HG02840 (cell line): ENCODE results near the gene H2BW1.
"Not testable (repeated sequence)": the region's sequence is repeated elsewhere in the genome, so short reads cannot be mapped to it uniquely, and the experiment has no call there.

Experiments
- ATAC-seq: cut with Tn5 transposase; IDR thresholded peaks from one replicate; pipeline ENCODE4 v1.9.1; 2021; ENCODE audit warnings: mild to moderate bottlenecking, moderate library complexity, moderate number of reproducible peaks; ENCODE audit not compliant: unreplicated experiment, low FRiP score

Gene H2BW1, protein sequence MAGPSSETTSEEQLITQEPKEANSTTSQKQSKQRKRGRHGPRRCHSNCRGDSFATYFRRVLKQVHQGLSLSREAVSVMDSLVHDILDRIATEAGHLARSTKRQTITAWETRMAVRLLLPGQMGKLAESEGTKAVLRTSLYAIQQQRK

DNA sequence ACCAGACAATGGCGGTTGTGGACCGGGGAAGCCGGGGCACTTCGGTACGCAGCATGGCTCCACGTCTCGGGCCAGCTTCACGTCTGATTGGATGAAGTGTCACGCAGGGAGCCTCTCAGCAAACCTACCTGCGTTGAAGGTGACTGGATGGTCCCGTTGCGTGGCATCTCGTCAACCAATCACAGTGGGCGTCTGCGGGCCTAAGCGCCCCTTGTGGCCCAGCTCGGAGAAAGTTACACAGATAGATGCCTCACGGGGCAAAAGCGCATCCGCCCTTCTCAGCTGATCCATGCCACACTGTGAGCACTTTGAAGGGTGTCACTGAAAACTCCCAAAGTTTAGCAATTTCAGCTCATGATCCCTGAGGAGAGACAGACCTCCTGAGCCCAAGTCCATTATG is at the start of gene H2BW1:
TSS of gene H2BW1 (minus strand) at position 103 of the 400 bp plus-strand sequence. CDS start 132 bp downstream, outside the sequence.
- no peak for ATAC-seq

DNA sequence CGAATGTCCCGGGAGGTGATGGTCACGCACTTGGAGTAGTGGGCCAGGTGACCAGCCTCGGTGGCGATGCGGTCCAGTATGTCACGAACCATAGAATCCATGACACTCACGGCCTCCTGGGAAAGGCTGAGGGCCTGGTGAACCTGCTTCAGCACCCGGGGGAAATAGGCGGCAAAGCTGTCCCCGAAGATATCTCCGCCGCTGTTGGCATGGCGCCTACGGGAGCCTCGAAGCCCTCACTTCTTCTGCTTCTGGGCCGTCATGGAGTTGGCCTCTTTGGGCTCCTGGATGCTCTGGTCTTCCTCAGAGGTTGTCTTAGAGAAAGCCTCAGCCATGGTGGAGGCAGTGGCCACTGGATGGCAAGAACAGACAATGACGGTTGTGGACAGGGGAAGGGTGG is 49.1 kb upstream of the H2BW1 start:
- not testable (repeated sequence) for ATAC-seq

DNA sequence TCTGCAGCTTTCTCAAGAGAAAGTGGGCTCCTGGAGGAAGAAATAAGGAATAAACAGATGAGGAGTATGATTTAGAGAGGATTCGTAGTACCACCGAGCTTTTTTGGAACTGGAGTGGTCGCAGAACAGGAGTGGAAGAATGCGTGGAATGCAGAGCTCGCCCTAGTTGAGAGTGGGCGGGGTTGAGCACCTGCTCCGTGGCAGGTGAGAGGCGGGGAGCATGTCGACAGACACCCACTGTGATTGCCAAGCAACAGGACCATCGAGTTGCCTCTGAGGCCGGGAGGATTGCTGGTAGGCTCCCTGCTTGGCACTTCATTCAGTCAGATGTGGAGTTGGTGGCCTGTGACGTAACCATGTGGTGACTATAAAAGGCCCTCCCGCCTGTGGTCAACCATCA is 41.4 kb upstream of the H2BW1 start:
- not testable (repeated sequence) for ATAC-seq

DNA sequence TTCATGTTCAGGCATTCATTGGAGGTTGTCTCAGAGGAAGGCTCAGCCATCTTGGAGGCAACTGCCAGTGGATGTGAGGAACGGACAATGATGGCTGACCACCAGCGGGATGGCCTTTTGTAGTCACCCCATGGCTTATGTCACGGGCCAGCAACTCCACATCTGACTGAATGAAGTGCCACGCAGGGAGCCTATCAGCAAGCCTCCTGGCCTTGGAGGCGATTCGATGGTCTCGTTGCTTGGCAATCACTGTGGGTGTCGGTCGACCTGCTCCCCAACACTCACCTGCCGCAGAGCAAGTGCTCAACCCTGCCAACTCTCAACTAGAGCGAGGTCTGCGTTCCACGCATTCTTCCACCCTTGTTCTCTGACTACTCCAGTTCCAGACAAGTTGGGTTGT is 33.7 kb upstream of the H2BW1 start:
- ATAC-seq, result no peak

DNA sequence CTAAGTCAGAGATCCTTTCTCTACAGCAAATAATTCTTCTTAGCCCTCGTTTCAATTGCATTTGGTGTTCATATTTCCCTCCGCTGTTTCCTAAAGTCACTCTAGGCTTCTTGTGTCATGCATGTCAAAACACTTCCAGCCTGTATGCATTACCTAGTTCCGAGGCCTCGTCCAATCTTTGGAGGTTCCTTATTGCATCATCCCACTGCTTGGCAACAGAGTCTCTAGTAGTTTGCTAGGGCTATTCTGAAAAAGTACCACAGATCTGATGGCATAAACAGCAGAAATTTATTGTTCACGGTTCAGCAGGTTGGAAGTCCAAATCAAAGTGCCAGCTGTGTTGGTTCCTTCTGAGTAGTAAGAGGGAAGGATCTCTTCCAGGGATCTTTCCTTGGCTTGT is 32.1 kb upstream of the H2BW1 start:
- no peak for ATAC-seq

DNA sequence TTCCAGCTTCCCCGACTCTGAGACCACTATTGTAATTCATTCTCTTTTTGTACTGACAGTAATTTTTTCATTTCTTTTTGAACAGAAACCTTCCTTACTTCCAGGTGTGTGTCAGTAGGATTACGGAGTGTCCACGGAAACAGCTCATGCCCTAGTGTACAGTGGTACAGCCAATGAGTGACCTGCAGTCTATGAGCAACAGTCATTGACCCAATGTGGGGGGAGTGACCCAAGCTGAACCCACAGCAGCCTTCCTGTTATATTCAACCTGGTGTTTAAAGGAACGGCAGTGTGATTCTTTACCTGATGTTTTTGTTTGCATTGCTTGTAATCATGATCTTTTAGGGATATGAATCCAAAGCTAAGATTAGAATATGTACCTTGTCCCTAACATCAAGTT is 27.5 kb upstream of the H2BW1 start:
- ATAC-seq, result no peak

DNA sequence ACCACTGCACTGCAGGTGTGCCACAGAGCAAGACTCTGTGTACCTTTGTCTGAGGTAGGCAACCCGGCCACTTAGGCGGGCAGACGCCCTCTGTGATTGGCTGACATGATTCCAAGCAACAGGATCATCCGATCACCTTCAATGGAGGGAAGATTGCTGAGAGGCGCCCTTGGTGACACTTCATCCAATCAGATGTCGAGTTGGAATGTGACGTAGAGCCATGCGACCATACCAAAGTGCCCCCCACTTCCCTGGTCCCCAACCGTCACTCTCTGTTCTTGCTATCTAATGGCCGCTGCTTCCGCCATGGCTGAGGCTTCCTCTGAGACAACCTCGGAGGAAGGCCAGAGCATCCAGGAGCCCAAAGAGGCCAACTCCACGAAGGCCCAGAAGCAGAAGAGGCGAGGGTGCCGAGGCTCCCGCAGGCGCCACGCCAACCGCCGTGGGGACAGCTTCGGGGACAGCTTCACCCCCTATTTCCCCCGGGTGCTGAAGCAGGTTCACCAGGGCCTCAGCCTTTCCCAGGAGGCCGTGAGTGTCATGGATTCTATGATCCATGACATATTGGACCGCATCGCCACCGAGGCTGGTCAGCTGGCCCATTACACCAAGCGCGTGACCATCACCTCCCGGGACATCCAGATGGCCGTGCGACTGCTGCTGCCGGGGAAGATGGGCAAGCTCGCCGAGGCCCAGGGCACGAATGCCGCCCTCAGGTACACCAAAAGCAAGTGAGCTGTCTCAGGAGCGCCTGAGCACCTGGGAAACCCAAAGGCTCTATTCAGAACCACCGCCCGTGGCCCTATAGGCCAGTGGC is 26.4 kb upstream of the H2BW1 start, which contains the start of gene H2BW2:
TSS of gene H2BW2 (plus strand) at position 268 of the 817 bp plus-strand sequence. CDS start at position 307, 39 bp downstream.
- ATAC-seq, result no peak

DNA sequence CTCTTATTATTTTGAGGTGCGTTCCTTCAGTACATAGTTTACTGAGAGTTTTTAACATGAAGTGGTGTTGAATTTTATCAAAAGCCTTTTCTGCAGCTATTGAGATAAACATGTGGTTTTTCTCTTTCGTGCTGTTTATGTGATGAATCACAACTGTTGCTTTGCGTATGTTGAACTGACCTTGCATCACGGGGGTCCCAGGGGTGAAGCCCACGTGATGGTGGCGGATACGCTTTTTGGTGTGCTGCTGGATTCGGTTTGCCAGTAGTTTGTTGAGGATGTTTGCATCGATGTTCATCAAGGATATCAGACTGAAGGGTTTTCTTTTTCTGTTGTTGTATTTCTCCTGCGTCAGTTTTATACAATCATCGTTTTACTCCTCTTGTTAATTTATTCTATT is 4.6 kb upstream of the H2BW1 start:
- ATAC-seq, result no peak

DNA sequence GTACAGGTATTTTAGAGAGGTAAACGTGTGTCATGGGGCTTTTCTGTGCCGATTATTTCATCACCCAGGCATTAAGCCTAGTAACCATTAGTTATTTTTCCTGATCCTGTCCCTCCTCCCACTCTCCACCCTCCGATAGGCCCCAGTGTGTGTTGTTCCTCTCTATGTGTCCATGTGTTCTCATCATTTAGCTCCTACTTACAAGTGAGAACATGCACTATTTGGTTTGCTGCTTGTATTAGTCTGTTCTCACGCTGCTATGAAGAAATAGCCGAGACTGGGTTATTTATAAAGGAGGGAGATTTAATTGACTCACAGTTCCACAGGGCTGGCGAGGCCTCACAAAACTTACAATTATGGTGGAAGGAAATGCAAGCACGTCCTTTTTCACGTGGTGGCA is 2.1 kb upstream of the H2BW1 start:
- not testable (repeated sequence) for ATAC-seq

DNA sequence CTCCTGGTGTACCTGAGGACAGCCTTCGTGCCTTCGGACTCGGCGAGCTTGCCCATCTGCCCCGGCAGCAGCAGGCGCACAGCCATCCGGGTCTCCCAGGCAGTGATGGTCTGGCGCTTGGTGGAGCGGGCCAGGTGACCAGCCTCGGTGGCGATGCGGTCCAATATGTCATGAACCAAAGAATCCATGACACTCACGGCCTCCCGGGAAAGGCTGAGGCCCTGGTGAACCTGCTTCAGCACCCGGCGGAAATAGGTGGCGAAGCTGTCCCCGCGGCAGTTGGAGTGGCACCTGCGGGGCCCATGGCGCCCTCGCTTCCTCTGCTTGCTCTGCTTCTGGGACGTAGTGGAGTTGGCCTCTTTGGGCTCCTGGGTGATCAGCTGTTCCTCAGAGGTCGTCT is 350 bp downstream of the H2BW1 start:
- no peak for ATAC-seq

DNA sequence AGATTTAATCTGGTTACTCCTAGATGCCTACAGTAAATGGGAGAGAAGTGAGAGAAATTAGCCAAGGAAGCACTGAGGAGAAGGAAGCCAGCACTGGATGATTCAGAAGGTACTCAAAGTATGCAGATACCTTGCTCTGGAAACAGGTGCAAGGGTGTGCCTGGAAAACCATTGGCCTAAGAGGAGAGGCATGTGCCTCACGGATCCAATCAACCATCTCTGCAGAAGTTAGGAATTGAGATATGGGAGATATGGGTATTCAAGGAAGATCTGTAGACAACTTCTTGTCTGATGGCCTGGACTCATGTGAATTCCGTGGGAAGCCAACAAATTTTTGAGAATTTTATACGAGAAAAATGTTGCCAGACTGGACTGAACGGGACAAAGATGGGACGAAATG is 4.7 kb downstream of the H2BW1 start:
- ATAC-seq, result no peak

DNA sequence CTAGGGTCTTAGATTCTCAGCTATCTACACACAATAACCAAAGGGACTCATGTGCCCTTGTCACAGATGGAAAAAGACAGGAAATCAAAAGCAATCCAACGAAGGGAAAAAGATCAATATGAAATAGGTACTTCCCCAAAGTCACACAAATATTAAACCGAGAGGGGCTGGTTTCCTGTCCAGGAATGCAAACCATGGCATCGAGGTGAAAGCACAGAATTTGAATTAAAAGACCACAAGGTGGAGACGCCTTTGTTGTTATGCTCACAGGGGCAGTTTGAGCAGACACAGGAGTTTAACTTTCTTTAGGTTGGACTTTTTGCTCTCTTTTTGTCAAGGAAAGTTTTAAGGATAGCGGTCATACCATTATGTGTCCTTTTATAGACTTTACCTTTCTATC is 14.3 kb downstream of the H2BW1 start:
- ATAC-seq, result peak; percentile 65

DNA sequence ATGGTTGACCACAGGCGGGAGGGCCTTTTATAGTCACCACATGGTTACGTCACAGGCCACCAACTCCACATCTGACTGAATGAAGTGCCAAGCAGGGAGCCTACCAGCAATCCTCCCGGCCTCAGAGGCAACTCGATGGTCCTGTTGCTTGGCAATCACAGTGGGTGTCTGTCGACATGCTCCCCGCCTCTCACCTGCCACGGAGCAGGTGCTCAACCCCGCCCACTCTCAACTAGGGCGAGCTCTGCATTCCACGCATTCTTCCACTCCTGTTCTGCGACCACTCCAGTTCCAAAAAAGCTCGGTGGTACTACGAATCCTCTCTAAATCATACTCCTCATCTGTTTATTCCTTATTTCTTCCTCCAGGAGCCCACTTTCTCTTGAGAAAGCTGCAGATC is 30.0 kb downstream of the H2BW1 start:
- not testable (repeated sequence) for ATAC-seq

DNA sequence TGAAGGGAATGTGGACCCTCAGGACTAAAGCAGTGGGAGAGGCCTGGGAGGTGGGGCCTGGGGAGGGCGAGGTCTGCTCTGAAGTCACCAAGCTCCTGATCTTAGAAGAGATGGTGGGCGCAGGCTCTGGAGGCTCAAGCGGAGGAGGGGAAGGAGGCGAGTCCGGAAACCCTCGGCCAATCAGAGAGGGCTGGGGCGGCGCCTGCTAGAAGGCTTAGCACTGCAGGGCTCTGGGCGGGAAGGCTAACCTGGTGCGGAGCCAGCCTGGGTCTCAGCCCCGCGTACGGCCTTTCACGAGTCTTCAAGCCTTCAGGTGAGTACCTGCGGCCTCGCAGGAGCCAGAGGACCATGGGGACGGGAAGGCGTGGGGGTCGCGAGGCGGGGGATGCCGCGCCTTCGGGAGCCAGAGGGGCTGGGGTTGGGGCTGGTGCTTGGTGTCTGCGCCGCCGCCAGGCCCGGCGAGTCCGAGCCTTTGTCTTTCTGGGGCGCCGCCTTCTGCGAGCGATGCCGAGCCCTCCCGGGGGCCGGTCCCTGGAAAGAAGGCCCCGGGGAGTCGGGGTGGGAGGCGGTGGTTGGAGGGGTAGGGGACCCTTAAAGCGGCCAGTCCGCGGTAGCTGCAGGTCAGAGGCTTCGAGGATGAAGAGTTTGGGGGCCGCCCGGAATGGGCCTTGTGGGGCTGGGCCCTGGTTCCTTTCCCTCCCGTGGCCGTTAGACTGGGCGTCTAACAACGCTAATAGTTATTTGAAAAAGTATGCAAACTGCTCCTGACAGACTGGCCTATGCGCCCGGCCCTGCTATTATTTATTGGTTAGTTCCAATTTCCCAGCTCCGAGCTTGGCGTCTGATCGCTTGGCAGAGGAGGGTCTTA is 50.9 kb downstream of the H2BW1 start, which contains the start of gene TMSB15B:
TSS of gene TMSB15B (plus strand) at position 217 of the 868 bp plus-strand sequence.
- peak; percentile 89 for ATAC-seq
